PC-9 (cell line): ENCODE measurements around the gene ACSL1.

ENCODE experiments used
- CTCF ChIP-seq: fragments of 200-600 bp; sonication (generic); conservative IDR thresholded peaks from 2 replicates; pipeline ENCODE4 v1.6.1; 2017; ENCODE audit warnings: mixed run types, antibody characterized with exemption, mild to moderate bottlenecking, moderate library complexity
- EZH2 ChIP-seq: fragments of 200-600 bp; sonication (generic); IDR thresholded peaks from 2 replicates; pipeline ENCODE4 v1.8.0; 2017; ENCODE audit warnings: antibody characterized with exemption, low read depth

GRCh38 chr4:184853436-184853835 is 27.7 kb upstream of the ACSL1 start:
- TF ChIP-seq EZH2, result no peak
- TF ChIP-seq CTCF, result no peak
